ENCODE measurements around the gene OR6C70.

- no peak for TF ChIP-seq POLR2A (IDR thresholded peaks at IDR 0.05; ENCODE audit: low read depth, low read length)
- no peak for TF ChIP-seq TAF1 (IDR thresholded peaks at IDR 0.05; ENCODE audit: low read depth, low read length)
- TF ChIP-seq POLR2AphosphoS5 (IDR thresholded peaks at IDR 0.05; ENCODE audit: low read depth, low read length): no peak
Observed at GRCh38 chr12:55495490-55495889, 25.6 kb upstream of the OR6C70 start.
